ENCODE results near the gene GRIN1.

DNA sequence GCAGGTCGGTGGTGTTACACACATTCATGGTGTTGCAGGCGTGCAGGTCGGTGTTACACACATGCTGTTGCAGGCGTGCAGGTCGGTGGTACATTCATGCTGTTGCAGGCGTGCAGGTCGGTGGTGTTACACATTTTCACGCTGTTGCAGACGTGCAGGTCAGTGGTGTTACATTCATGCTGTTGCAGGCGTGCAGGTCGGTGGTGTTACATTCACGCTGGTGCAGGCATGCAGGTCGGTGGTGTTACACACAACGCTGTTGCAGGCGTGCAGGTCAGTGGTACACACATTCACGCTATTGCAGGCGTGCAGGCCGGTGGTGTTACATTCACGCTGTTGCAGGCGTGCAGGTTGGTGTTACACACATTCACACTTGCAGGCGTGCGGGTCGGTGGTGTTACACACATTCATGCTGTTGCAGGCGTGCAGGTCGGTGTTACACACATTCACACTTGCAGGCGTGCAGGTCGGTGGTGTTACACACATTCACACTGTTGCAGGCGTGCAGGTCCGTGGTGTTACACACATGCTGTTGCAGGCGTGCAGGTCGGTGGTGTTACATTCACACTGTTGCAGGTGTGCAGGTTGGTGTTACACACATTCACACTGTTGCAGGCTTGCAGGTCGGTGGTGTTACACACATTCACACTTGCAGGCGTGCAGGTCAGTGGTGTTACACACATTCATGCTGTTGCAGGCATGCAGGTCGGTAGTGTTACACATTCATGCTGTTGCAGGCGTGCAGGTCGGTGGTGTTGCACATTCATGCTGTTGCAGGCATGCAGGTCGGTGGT, 35.6 kb upstream of the GRIN1 start:
- TF ChIP-seq GATA2 (IDR thresholded peaks at IDR 0.05; ENCODE audit: low read depth, low read length) (no peak), GATA3 (IDR thresholded peaks at IDR 0.05; ENCODE audit: low read depth, low read length) (no peak)

All from SH-SY5Y (cell line).